ENCODE results near the gene KLC1. TPM values are rescaled to one million over a fixed set of nuclear protein-coding genes. Genes with fewer than 3 reads are reported as not detected.
"Not testable (repeated sequence)": the region's sequence is repeated elsewhere in the genome, so short reads cannot be mapped to it uniquely, and the experiment has no call there.

KLC1 gene
- polyA plus RNA-seq, 1 donor from 2014 or later, result 80.2 TPM

DNA sequence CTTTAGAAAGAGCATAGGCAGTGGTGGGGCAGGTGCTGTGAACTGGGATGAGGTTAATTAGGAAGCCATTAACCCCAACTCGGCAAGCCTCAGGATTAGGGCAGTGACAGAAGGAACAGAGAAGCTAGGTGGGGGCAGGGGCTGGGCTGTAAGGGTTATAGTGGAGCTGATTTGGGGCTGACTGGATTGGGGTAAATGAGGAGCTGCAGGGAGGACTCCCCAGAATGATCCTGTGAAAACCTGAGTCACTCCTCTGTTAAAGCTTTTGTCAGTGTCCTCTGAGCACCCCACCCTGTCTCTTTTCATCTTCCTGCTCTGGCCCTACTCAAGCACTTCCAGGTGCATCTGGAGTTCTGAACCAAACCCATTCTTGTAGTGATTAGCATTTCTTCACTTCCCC is 4.4 kb downstream of the KLC1 start:
- Mint-ChIP-seq H3K4me1 (peaks cover 37 to 47% (median 39%) of the 10 kb centered on the region in 3 donors), H3K27me3 (no peaks in the 10 kb centered on the region), H3K4me3 (peak overlapping the region in 3 of 4 donors; percentile 5 to 75 (median 74)), H3K27ac (no peak overlapping the region), H3K36me3 (peaks cover 1% of the 10 kb centered on the region), H3K9me3 (no peaks in the 10 kb centered on the region)

DNA sequence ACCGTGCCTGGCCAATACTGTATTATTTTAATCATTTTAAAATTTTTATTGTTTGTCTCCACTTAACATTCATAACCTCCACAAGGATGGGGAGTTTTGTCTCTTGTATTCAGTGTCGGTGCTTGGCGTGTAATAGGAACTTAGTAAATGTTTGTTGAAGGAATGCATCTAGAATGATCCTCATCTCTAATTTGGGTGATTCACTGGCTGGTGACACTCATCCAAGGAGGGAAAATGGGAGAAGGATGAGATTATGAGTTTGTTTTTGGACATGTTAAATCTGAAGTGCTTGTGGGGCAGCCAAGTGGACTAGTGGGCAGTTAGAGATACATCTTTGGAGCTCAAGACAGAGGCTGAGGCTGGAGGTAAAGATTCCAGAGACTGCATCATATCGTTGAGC is 5.1 kb downstream of the KLC1 start:
- H3K4me3 Mint-ChIP-seq, result peak overlapping the region in 2 of 4 donors; percentile 4 to 70
- H3K27ac Mint-ChIP-seq, result no peak overlapping the region
- peaks cover 1% of the 10 kb centered on the region for H3K36me3 Mint-ChIP-seq
- H3K9me3 Mint-ChIP-seq, result no peaks in the 10 kb centered on the region
- peaks cover 42 to 47% (median 42%) of the 10 kb centered on the region in 3 donors for H3K4me1 Mint-ChIP-seq
- no peaks in the 10 kb centered on the region for H3K27me3 Mint-ChIP-seq

DNA sequence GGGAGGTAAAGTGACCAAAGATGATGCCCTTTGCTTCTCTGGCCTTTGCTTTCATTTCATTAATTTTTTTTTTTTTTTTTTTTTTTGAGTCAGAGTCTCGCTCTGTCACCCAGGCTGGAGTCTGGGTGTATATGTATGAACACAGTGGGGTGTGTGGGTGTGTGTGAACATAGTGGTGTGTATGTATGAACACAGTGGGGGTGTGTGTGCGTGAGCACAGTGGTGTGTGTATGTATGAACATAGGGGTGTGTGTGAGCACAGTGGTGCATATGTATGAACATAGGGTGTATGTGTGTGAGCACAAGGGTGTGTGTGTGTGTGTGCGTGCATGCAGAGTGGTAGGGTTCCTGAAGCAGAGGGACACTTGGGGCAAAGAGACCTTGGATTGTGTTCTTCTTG is 9.6 kb downstream of the KLC1 start:
- H3K9me3 Mint-ChIP-seq, result no peaks in the 10 kb centered on the region
- H3K27me3 Mint-ChIP-seq, result no peaks in the 10 kb centered on the region
- peaks cover 41 to 45% (median 44%) of the 10 kb centered on the region in 3 donors for H3K4me1 Mint-ChIP-seq
- H3K27ac Mint-ChIP-seq, result no peak overlapping the region
- peaks cover 1% of the 10 kb centered on the region for H3K36me3 Mint-ChIP-seq
- H3K4me3 Mint-ChIP-seq, result peak overlapping the region in 2 of 4 donors; percentile 34 to 39

DNA sequence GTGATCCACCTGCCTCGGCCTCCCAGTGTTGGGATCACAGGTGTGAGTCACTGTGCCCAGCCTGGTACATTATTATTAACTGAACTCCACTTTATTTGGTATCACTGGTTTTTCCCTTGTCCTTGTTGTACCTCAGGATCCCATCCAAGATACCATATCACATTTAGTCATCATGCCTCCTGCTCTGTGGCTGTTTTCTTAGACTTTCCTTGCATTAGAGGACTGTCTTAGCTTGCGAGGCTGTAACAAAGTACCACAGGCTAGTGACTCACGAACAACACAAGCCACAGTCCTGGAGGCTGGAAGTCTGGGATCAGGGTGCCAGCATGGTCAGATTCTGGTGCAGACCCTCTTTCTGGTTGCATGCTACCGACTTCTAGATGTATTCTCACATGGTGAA is 12.2 kb downstream of the KLC1 start:
- H3K27ac Mint-ChIP-seq, result no peak overlapping the region
- peaks cover 24 to 35% (median 33%) of the 10 kb centered on the region in 3 donors for H3K4me1 Mint-ChIP-seq
- peaks cover 1% of the 10 kb centered on the region for H3K36me3 Mint-ChIP-seq
- no peaks in the 10 kb centered on the region for H3K9me3 Mint-ChIP-seq
- no peaks in the 10 kb centered on the region for H3K27me3 Mint-ChIP-seq
- H3K4me3 Mint-ChIP-seq, result peak overlapping the region in 2 of 4 donors; percentile 70 to 73

DNA sequence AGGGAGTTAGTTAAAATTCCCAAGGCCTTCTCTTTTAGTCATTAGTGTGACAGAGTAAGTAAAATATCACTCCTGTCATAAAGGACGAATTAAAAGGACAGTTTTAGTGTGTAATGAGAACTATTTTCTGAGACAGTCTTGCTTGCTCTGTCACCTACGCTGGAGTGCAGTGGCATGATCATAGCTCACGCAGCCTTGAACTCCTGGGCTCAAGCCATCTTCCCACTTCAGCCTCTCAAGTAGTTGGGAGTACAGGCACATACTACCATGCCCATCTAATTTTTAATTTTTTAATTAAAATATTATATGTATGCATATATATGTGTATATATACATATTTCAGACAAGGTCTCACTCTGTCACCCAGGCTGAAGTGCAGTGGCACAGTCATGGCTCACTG is 17.2 kb downstream of the KLC1 start:
- H3K4me3 Mint-ChIP-seq, result no peak overlapping the region
- peaks cover 2% of the 10 kb centered on the region for H3K36me3 Mint-ChIP-seq
- H3K27me3 Mint-ChIP-seq, result no peaks in the 10 kb centered on the region
- no peaks in the 10 kb centered on the region for H3K9me3 Mint-ChIP-seq
- H3K27ac Mint-ChIP-seq, result no peak overlapping the region
- H3K4me1 Mint-ChIP-seq, result peaks cover 9 to 25% (median 20%) of the 10 kb centered on the region in 3 donors

GRCh38 chr14:103649001-103649400 is 20.0 kb downstream of the KLC1 start:
- H3K27me3 Mint-ChIP-seq, result no peaks in the 10 kb centered on the region
- peaks cover 4% of the 10 kb centered on the region for H3K36me3 Mint-ChIP-seq
- H3K27ac Mint-ChIP-seq, result no peak overlapping the region
- H3K4me3 Mint-ChIP-seq, result no peak overlapping the region
- peaks cover 3 to 21% (median 13%) of the 10 kb centered on the region in 3 donors for H3K4me1 Mint-ChIP-seq
- H3K9me3 Mint-ChIP-seq, result no peaks in the 10 kb centered on the region

DNA sequence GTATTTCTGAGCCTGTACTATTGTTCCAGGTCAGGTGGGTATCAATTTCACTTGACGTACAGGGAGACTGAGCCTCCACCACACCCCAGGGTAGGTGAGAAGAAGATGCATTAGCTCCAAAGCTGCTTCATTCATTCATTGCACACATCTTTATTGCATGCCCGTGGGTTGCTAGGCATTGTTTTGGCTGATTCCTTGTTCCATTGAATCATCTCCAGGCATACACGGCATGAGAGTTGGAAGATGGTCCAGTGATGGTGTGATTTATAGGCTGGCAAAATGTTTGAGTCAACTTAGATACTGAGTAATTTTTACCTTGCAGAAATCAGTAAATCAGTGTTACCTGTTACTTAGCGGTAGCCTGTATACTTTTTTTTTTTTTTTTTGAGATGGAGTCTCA is 21.2 kb downstream of the KLC1 start:
- no peak overlapping the region for H3K4me3 Mint-ChIP-seq
- no peak overlapping the region for H3K27ac Mint-ChIP-seq
- H3K9me3 Mint-ChIP-seq, result no peaks in the 10 kb centered on the region
- no peaks in the 10 kb centered on the region for H3K27me3 Mint-ChIP-seq
- H3K36me3 Mint-ChIP-seq, result peaks cover 4% of the 10 kb centered on the region
- peaks cover 9 to 16% (median 12%) of the 10 kb centered on the region in 3 donors for H3K4me1 Mint-ChIP-seq

- Mint-ChIP-seq H3K4me3 (no peak overlapping the region), H3K36me3 (peaks cover 4% of the 10 kb centered on the region), H3K9me3 (no peaks in the 10 kb centered on the region), H3K27me3 (no peaks in the 10 kb centered on the region), H3K27ac (no peak overlapping the region), H3K4me1 (peaks cover 16 to 21% (median 16%) of the 10 kb centered on the region in 3 donors)
Measured at GRCh38 chr14:103651585-103651984, 22.6 kb downstream of the KLC1 start.

DNA sequence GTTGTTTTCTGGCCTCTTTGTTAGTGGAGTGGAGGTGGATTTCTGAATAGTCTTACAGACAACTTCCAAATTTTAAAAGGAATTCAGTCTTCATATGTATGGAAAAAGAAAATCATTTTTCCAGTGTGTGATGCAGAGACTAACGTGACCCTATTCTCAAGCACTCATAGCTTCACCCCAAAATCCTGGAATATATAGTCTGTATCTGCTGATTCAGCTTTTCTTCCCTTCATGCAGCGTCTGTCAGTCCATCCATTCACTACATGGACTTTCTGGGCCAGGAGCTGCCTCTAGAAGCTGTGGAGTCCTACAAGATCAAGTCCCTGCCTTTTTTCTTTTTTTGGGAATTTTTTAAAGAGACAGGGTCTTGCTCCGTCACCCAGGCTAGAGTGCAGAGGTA is 23.8 kb downstream of the KLC1 start:
- Mint-ChIP-seq H3K36me3 (peaks cover 4% of the 10 kb centered on the region), H3K27ac (peak overlapping the region in 2 of 3 donors; percentile 59 to 62), H3K4me3 (no peak overlapping the region)

DNA sequence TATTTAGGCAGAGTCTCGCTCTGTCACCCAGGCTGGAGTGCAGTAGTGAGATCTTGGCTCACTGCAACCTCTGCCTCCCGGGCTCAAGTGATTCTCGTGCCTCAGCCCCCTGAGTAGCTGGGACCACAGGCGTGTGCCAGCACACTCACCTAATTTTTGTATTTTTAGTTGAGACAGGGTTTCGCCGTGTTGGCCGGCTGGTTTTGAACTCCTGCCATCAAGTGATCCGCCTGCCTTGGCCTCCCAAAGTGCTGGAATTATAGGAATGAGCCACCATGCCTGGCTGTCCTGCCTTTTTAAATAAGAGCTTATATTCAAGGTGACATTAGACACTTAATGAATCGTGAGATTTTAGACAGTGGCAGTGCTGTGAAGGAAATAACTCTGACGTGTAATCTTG is 24.3 kb downstream of the KLC1 start:
- not testable (repeated sequence) for H3K36me3 Mint-ChIP-seq, H3K9me3 Mint-ChIP-seq, H3K27ac Mint-ChIP-seq, H3K4me3 Mint-ChIP-seq, H3K27me3 Mint-ChIP-seq
- H3K4me1 Mint-ChIP-seq, result peaks cover 14 to 19% (median 17%) of the 10 kb centered on the region in 3 donors

More for the DNA sequence above, 23.8 kb downstream of the KLC1 start:
- no peaks in the 10 kb centered on the region for H3K9me3 Mint-ChIP-seq
- H3K27me3 Mint-ChIP-seq, result no peaks in the 10 kb centered on the region
- H3K4me1 Mint-ChIP-seq, result peaks cover 14 to 19% (median 17%) of the 10 kb centered on the region in 3 donors

DNA sequence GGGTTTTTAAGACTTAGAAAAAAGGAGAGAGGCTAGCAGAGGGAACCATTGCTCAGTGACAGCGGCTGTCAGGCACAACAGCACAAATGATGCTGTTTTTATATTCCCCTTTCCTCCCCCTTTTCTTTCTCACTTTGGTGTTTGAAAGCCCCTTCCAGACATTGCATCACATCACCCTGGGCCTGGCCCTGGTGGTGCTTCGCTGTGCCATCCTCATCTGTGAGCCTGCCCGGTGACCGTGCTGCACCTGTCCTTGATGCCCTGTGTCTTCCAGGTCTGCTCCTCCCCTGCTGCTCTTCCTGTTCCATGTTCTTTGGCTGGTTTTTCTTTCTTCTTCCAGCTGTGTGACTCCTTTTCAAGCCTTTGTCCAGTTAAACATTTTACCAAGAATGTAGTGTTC is 24.8 kb downstream of the KLC1 start:
- Mint-ChIP-seq H3K9me3 (no peaks in the 10 kb centered on the region), H3K27me3 (no peaks in the 10 kb centered on the region), H3K4me1 (peaks cover 14 to 19% (median 17%) of the 10 kb centered on the region in 3 donors), H3K4me3 (no peak overlapping the region), H3K36me3 (peaks cover 4% of the 10 kb centered on the region), H3K27ac (peak overlapping the region in 2 of 3 donors; percentile 67 to 71)

DNA sequence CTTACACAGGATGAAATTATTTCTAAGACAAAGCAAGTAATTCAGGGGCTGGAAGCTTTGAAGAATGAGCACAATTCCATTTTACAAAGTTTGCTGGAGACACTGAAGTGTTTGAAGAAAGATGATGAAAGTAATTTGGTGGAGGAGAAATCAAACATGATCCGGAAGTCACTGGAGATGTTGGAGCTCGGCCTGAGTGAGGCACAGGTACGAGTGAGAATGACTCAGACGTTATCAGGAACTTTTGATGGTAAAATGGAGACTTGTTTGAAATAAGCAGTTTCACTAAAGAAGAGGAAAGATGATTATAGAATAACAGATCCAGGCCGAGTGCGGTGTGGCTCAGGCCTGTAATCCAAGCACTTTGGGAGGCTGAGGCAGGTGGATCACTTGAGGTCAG is 25.6 kb downstream of the KLC1 start:
- Mint-ChIP-seq H3K9me3 (no peaks in the 10 kb centered on the region), H3K27ac (no peak overlapping the region), H3K4me3 (no peak overlapping the region), H3K36me3 (peaks cover 4% of the 10 kb centered on the region), H3K4me1 (peaks cover 14 to 19% (median 17%) of the 10 kb centered on the region in 3 donors), H3K27me3 (no peaks in the 10 kb centered on the region)

GRCh38 chr14:103656031-103656755 is 27.2 kb downstream of the KLC1 start:
- peak overlapping the region in 2 of 3 donors; percentile 17 to 42 for H3K27ac Mint-ChIP-seq
- peaks cover 14 to 17% (median 17%) of the 10 kb centered on the region in 3 donors for H3K4me1 Mint-ChIP-seq
- H3K36me3 Mint-ChIP-seq, result peaks cover 4% of the 10 kb centered on the region
- no peaks in the 10 kb centered on the region for H3K9me3 Mint-ChIP-seq
- peak overlapping the region in 1 of 4 donors; percentile 49 for H3K4me3 Mint-ChIP-seq
- H3K27me3 Mint-ChIP-seq, result no peaks in the 10 kb centered on the region

DNA sequence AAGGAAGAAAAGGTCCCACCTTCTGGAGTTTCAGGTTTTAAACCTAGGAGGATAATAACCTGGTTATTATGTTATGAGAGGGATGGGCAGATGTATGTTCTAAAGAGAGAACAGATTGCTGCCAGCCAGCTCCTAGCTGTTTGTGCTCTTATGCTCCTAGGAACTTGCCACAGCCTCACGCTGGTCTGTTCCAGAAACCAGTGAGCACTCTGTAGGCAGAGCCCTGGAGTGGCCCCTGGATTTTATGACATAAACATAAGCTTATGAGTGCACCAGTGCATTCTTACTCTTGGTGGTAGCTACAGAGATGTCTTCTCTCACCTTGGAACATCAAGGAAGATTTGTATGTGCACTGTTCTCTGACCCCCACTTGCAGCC is 27.7 kb downstream of the KLC1 start:
- H3K9me3 Mint-ChIP-seq, result no peaks in the 10 kb centered on the region
- peak overlapping the region in 1 of 3 donors; percentile 17 for H3K27ac Mint-ChIP-seq
- peaks cover 12 to 17% (median 17%) of the 10 kb centered on the region in 3 donors for H3K4me1 Mint-ChIP-seq
- H3K36me3 Mint-ChIP-seq, result peaks cover 4% of the 10 kb centered on the region
- H3K27me3 Mint-ChIP-seq, result no peaks in the 10 kb centered on the region
- H3K4me3 Mint-ChIP-seq, result no peak overlapping the region

DNA sequence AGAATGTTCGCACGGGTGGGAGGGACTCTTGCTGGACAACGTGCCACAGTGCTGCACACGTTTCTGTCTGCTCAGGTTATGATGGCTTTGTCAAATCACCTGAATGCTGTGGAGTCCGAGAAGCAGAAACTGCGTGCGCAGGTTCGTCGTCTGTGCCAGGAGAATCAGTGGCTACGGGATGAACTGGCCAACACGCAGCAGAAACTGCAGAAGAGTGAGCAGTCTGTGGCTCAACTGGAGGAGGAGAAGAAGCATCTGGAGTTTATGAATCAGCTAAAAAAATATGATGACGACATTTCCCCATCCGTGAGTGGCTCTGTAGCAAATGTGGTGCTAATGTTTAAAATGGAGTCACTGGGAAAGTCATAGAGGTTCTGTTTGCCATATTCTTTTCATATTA is 28.5 kb downstream of the KLC1 start:
- peaks cover 11 to 17% (median 14%) of the 10 kb centered on the region in 3 donors for H3K4me1 Mint-ChIP-seq
- no peak overlapping the region for H3K27ac Mint-ChIP-seq
- H3K27me3 Mint-ChIP-seq, result no peaks in the 10 kb centered on the region
- H3K9me3 Mint-ChIP-seq, result no peaks in the 10 kb centered on the region
- H3K36me3 Mint-ChIP-seq, result peaks cover 3% of the 10 kb centered on the region
- H3K4me3 Mint-ChIP-seq, result no peak overlapping the region

DNA sequence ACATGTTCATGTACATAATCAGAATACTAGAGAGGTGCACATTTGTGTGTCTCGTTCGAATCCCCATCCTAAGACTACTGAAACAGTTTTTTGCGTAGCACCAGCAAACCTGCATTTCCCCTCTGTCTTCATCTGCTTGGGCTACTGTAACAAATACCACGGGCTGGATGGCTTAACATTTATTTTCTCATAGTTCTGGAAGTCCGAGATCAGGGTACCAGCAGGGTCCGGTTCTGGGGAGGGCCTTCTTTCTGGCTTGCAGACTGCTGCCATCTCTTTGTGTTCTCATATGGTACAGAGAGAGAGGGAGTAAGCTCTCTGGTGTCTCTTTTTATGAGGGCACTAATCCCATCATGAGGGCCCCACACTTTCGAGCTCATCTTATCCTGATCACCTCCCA is 30.6 kb downstream of the KLC1 start:
- Mint-ChIP-seq H3K27ac (no peak overlapping the region), H3K36me3 (peaks cover 3% of the 10 kb centered on the region), H3K27me3 (no peaks in the 10 kb centered on the region), H3K4me3 (no peak overlapping the region), H3K4me1 (peaks cover 10 to 12% (median 10%) of the 10 kb centered on the region in 3 donors), H3K9me3 (no peaks in the 10 kb centered on the region)
